GOT3 (cell line): ENCODE data around the gene GATA3.

Experiments used
- DNase-seq: peaks from one replicate; lab custom pipeline; 2025; ENCODE audit warnings: mixed read lengths; lab: John Stamatoyannopoulos, UW

GATA3 gene

GRCh38 chr10:8100366-8100765 lies 45.9 kb downstream of the GATA3 start:
- DNase-seq = no peak

DNA sequence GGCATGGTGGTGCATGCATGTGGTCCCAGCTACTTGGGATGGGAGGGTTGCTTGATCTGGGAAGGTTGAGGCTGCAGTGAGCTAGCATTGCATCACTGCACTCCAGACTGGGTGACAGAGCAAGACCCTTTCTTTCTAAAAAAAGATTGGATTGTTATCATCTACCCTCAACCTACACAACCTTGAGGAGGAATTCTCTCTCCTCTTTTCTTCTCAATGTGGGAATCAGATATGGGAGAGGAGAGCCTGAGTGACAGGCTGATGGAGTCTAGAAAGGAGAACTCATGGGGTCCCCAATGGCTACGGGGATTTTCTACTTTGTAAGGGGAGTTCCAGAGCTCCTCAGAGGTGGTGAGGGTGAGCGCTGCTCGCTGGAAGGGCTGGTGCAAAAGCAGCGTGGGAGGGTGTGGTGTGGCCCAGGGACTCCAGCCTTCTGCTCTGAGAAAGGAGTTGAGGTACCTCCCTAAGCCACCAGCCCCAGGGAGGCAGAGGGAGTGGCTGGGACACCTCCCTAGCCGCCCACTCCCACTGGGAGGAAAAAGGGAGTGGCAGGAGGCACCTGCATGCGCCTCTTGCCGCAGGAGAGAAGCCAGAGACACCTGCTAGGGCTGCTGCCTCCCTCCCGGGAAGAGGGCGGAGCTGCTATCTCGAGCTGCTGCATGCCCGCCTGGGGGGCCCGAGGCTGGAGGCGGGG lies 48.4 kb downstream of the GATA3 start:
- no peak for DNase-seq

DNA sequence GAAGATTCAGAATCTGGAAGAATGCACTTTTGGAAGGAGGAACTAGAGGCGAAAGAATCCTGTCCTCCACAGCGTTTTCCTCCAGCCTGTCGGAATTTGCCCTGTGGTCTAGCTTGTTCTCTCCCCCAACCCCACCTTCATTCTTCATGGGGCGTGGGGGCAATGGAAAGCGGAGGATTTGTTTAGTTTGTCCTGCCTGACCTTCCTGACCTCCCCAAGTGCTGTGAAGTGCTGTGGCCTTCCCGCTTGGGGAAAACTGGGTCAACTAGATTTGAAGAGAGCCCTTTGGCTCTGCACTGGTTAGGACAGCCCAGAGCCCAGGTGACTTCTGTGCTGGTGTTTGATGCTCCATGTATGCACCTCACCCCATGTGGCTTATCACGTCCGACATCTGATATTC lies 49.1 kb downstream of the GATA3 start:
- no peak for DNase-seq

GRCh38 chr10:8104005-8104404 lies 49.5 kb downstream of the GATA3 start:
- no peak for DNase-seq

- DNase-seq = no peak
These were observed 50.2 kb downstream of the GATA3 start for GRCh38 chr10:8104721-8105120.

GRCh38 chr10:8105932-8106331 lies 51.4 kb downstream of the GATA3 start:
- DNase-seq = no peak

GRCh38 chr10:8112230-8112905 lies 57.9 kb downstream of the GATA3 start:
- DNase-seq = no peak

DNA sequence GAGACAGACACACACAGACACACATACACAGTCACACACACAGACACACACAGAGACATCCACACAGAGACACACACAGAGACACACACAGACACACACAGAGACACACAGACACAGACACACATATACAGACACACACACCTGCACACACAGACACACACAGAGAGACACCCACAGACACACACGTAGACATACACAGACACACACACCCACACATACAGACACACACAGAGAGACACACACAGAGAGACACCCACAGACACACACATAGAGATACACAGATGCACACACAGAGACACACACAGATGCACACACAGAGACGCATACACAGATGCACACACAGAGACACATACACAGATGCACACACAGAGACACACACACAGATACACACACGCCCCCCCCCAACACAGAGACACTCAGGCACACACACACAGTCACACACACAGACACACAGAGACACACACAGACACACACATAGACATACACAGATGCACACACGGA lies 58.5 kb downstream of the GATA3 start:
- DNase-seq = no peak

DNA sequence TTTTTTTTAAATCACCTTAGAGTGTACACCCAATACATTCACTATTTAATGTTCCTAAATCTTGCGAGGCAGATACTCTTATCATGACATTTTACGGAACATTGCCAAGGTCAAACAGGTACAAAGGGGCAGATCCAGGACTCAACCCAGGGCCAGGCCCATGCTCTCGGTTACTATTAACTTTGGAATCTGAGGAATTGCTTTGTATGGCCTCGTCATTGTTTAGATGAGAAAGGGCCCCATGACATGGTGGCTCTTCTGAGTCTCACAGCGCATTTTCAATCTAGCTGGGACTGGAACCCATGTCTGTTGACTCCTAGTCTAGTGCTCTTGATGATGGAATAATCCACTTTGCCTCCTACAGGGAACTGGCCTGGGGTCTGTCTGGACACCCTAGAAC lies 59.1 kb downstream of the GATA3 start:
- no peak for DNase-seq

DNA sequence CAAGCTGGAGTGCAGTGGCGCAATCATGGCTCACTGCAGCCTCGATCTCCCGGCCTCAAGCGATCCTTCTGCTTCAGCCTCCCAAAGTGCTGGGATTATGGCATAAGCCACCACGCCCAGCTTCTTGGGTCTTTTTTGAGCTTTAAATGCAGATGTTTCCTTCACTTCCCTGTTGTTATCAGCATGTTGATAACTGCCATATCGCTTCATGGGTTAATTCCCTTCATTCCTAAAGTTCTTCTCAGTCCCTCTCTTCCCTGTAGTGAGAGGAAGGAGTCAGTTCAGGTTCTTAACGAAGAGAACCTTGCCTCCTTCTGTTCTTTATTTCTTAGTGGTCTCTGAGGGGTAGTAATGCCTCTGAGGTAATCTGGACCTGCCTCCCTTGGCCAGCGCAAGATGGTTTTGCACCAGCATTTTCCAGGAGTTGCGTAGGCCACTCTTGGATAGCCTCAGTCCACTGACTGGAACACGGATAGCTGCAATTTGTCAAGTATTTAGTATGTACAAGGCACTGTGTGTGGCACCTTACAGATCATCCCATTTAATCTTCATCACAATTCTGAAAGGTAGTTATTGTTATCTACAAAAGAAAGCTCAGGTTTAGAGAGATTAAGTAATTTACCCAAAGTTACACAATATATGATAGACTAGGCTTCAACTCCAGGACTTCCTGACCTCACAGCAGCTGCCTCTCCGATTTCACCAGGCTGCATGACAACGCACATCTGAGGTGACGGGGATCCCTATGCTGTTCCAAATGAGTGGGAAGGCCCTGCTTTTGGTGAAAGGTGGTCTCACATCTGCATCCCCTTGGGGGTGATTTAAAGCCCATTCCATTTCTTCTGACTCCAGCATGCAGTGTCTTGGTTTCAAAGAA lies 60.5 kb downstream of the GATA3 start:
- no peak for DNase-seq

- DNase-seq = no peak
These were observed 61.1 kb downstream of the GATA3 start for GRCh38 chr10:8115618-8115980.

DNA sequence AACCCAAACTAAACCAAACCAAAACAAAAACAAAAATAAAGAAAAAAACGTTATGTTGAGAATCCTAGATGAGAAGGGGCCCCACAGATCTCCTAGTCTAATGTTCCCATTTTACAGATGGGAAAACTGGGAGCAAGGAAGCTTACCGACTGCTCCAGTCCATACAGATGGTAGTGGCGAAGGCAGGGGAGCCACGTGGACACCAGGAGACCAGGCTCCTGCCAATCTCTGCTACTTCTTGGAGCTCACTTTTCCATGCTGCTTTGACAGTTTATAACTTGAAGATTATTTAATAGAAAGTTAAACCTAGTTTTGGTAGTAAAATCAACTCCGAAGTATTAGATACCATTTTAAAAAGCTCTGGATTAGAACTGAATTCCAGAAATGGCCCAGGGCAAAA lies 62.0 kb downstream of the GATA3 start:
- no peak for DNase-seq

DNA sequence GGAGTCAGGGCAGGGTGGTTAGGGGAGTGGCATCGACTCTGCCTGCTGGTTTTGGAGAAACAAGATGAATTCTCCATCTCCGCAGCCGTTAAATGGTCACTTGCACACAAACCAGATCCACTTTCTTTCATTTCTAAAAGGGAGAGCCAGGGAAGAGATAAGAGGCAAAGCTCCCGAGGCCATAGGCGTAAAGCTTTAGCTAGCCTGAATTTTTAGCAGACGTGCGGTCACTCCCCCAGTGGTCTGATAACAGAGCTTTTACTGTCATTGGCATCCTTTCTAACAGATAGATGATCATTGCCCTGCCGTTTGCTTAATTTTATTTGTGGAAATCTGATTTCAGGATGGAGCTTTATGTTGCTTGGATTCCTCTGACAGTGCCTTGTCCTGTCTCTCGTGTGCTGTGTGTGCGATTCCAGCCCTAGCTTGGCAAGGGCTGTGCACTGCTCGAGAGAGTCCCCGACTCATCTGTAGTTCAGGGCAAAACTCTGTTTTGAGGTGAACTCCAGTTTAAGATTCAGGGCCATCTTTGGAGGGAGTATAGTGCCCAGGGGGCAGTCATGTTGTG lies 62.5 kb downstream of the GATA3 start:
- no peak for DNase-seq

DNA sequence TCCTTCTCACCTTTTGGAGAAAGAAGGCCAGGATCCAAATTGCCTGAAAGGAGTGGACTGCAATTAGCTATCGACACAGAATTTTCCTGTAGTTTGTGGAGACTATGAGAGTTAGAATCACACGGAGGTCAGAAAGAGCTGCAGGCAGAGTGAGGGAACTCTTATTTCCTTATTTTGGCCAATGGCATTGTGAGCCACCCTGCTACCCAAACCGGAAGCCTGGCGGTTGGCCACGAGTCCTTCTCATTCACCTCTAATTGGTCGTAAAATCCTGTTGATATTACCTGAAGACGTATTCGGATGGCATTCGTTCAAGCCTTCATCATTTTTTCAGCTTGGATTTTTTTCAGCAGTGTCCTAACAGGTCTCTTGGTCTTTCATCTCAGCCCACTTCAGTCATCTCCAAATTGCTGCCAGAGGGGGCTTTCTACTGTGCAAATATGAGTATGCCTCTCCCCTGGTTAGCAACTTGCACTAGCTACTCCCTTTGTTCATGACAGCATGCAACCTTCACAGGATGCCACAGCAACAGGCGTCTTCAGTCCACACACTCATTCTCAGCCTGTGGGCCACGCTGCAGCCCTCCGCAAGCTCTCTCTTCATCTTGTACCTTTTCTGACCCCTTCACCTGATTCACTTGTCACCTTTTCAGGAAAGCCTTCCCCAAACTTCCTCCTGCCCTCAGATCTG lies 66.9 kb downstream of the GATA3 start:
- no peak for DNase-seq

- no peak for DNase-seq
These were observed 68.3 kb downstream of the GATA3 start for GRCh38 chr10:8122611-8123369.

- no peak for DNase-seq
These were observed 69.9 kb downstream of the GATA3 start for GRCh38 chr10:8124436-8124835.
